Hepatocyte (in vitro differentiated cells): Measurements from ENCODE around the gene TMEM143. TPM values are rescaled to one million over a fixed set of nuclear protein-coding genes. Genes with fewer than 3 reads are reported as not detected.
"Not testable (repeated sequence)": the region's sequence is repeated elsewhere in the genome, so short reads cannot be mapped to it uniquely, and the experiment has no call there.

ENCODE experiments used
- DNase-seq: peaks from one replicate; pipeline ENCODE4 v3.0.0-alpha.2; 2016; ENCODE audit warnings: low spot score
- H2AFZ ChIP-seq: fragments of 200-600 bp; sonication (generic); 2 replicates; pipeline ENCODE4 v1.6.0; 2016; ENCODE audit warnings: antibody characterized with exemption, mild to moderate bottlenecking
- H3K27ac ChIP-seq: fragments of 200-600 bp; sonication (generic); 2 replicates; pipeline ENCODE4 v1.5.1; 2016; ENCODE audit warnings: mild to moderate bottlenecking
- H3K27me3 ChIP-seq: fragments of 200-600 bp; sonication (generic); 2 replicates; pipeline ENCODE4 v1.6.1; 2016
- H3K36me3 ChIP-seq: fragments of 200-600 bp; sonication (generic); replicated peaks from 2 replicates; pipeline ENCODE4 v1.5.1; 2016; ENCODE audit warnings: low read depth; ENCODE audit not compliant: insufficient read depth
- H3K4me1 ChIP-seq: fragments of 200-600 bp; sonication (generic); 2 replicates; pipeline ENCODE4 v1.5.1; 2016; ENCODE audit warnings: mild to moderate bottlenecking, moderate library complexity; ENCODE audit not compliant: insufficient read depth
- H3K4me2 ChIP-seq: fragments of 200-600 bp; sonication (generic); 2 replicates; pipeline ENCODE4 v1.6.0; 2016
- H3K4me3 ChIP-seq: fragments of 200-600 bp; sonication (generic); 2 replicates; pipeline ENCODE4 v1.5.1; 2016; ENCODE audit warnings: mild to moderate bottlenecking
- H3K79me2 ChIP-seq: fragments of 200-600 bp; sonication (generic); 2 replicates; pipeline ENCODE4 v1.6.0; 2017; ENCODE audit warnings: mild to moderate bottlenecking
- H3K9me2 ChIP-seq: fragments of 200-600 bp; sonication (generic); replicated peaks from 2 replicates; pipeline ENCODE4 v1.6.0; 2017; ENCODE audit warnings: mild to moderate bottlenecking; ENCODE audit not compliant: insufficient read depth
- H3K9me3 ChIP-seq: fragments of 200-600 bp; sonication (generic); 2 replicates; pipeline ENCODE4 v1.5.1; 2016; ENCODE audit warnings: low read depth, mild to moderate bottlenecking
- H4K20me1 ChIP-seq: fragments of 200-600 bp; sonication (generic); 2 replicates; pipeline ENCODE4 v1.6.0; 2016; ENCODE audit warnings: mild to moderate bottlenecking; ENCODE audit not compliant: insufficient read depth, poor library complexity, severe bottlenecking
- CTCF ChIP-seq: fragments of 200-600 bp; sonication (generic); IDR thresholded peaks from 2 replicates; pipeline ENCODE4 v1.5.1; 2016; ENCODE audit warnings: antibody characterized with exemption, mild to moderate bottlenecking; ENCODE audit not compliant: poor library complexity
- EZH2 ChIP-seq: fragments of 200-600 bp; sonication (generic); IDR thresholded peaks from 2 replicates; pipeline ENCODE4 v1.6.1; 2016; ENCODE audit warnings: antibody characterized with exemption, mild to moderate bottlenecking, borderline replicate concordance
- EZH2phosphoT487 ChIP-seq: fragments of 200-600 bp; sonication (generic); IDR thresholded peaks from one replicate; pipeline ENCODE4 v1.6.1; 2018; ENCODE audit warnings: antibody characterized with exemption, mild to moderate bottlenecking, low read depth, moderate library complexity; ENCODE audit not compliant: unreplicated experiment, severe bottlenecking
- WGBS: methylation state at CpG from one replicate; pipeline ENCODE4 v1.1.6; 2016; ENCODE audit warnings: low lambda C conversion rate; ENCODE audit errors: missing lambda C conversion rate; 5-methylcytosine and 5-hydroxymethylcytosine counted together
- polyA plus RNA-seq: library from polyadenylated mRNA; unstranded; fragments of >200 nt; fragmentation: Nextera tagmentation; extraction: Ambion mirVana; gene quantifications from 2 replicates; pipeline ENCODE4 v1.2.1, GENCODE V29; 2016
- total RNA-seq: library from RNA; depleted of rRNA; stranded (reverse); fragments of >200 nt; gene quantifications from 2 replicates; pipeline ENCODE4 v1.2.3, GENCODE V29; 2014

The TMEM143 gene
- total and polyA plus RNA-seq, 2 experiments from 2014 or later = 5.9 to 11.2 TPM

DNA sequence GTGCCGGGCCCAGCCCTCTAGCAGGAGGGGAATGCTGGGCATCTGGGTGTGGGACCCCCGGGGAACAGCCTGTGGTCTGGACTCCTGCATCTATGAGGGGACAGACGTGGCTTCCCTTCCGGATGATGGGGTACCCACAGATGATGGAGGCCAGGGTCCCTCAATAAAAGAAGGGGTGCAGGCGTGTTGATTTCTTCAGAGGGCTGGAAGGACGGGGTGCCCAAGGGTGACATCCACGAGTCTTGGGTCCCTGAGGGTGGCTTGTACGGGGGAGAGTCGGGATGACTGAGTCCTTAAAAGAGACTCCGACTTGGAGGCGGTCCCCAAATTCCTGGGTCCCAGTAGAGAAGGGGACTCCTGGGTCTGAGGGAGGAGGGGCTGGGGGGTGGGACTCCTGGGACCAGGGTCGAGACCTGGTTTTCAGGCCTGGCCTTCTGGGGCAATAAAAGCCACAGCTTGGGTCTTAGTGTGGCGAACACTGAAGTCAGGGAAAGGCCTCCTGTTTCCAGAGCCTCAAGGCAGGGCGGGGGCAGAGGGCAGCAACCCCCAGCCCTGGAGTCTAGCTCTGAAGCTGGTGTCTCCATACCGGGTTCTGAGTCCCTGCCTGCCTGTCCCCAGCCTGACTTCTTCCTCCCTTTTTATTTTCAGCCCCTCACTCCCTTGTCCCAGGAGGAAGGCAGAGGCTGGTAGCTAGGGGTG, 29.3 kb upstream of the TMEM143 start:
- Histone ChIP-seq H2AFZ (peak overlapping the region; percentile 49), H3K9me3 (no peaks in the 10 kb centered on the region), H3K36me3 (no peaks in the 10 kb centered on the region), H3K4me1 (peaks cover 37% of the 10 kb centered on the region), H3K4me3 (no peak overlapping the region), H3K9me2 (no peaks in the 10 kb centered on the region), H3K27me3 (peaks cover 48% of the 10 kb centered on the region), H3K79me2 (peaks cover 26% of the 10 kb centered on the region), H3K27ac (no peak overlapping the region), H3K4me2 (peak overlapping the region; percentile 95), H4K20me1 (peaks cover 3% of the 10 kb centered on the region)
- TF ChIP-seq EZH2phosphoT487 = no peak
- no peak for TF ChIP-seq EZH2
- TF ChIP-seq CTCF = no peak
- 86% methylated on average over 13 of the region's 15 CpGs for WGBS
- no peak for DNase-seq

DNA sequence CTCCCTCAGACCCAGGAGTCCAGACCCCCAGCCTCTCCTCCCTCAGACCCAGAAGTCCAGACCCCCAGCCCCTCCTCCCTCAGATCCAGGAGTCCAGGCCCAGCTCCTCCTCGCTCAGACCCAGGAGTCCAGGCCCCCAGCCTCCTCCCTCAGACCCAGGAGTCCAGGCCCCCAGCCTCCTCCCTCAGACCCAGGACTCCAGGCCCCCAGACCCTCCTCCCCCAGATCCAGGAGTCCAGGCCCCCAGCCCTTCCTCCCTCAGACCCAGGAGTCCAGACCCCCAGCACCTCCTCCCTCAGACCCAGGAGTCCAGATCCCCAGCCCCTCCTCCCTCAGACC, 28.2 kb upstream of the TMEM143 start:
- WGBS = no CpG with 5 or more reads among the region's 1 CpG
- not testable (repeated sequence) for H3K36me3 ChIP-seq, H3K4me3 ChIP-seq

GRCh38 chr19:48391100-48392005, 27.6 kb upstream of the TMEM143 start, which contains the start of gene KDELR1:
Gene KDELR1, minus strand, starts transcription at chr19:48391551. Its CDS starts 193 bp downstream, at chr19:48391358.
- H3K9me3 ChIP-seq = no peaks in the 10 kb centered on the region
- H3K27me3 ChIP-seq = peaks cover 33% of the 10 kb centered on the region
- peaks cover 34% of the 10 kb centered on the region for H3K79me2 ChIP-seq
- TF ChIP-seq CTCF = peak; percentile 86
- no peak for TF ChIP-seq EZH2
- H3K4me3 ChIP-seq = peak within 1 kb of the TSS; percentile 97
- 13% methylated on average over 21 of the region's 42 CpGs for WGBS
- H3K9me2 ChIP-seq = no peaks in the 10 kb centered on the region
- H2AFZ ChIP-seq = peak within 1 kb of the TSS; percentile 86
- H3K36me3 ChIP-seq = no peaks in the 10 kb centered on the region
- DNase-seq = peak; percentile 93
- H3K4me1 ChIP-seq = peaks cover 20% of the 10 kb centered on the region
- H4K20me1 ChIP-seq = peaks cover 9% of the 10 kb centered on the region
- peak within 1 kb of the TSS; percentile 97 for H3K27ac ChIP-seq
- H3K4me2 ChIP-seq = peak within 1 kb of the TSS; percentile 98

More for the DNA sequence above, 28.2 kb upstream of the TMEM143 start:
- H2AFZ ChIP-seq, H4K20me1 ChIP-seq, H3K9me3 ChIP-seq, H3K4me2 ChIP-seq, H3K9me2 ChIP-seq, H3K27ac ChIP-seq, DNase-seq: not testable (repeated sequence)
- Histone ChIP-seq H3K79me2 (peaks cover 30% of the 10 kb centered on the region), H3K4me1 (peaks cover 26% of the 10 kb centered on the region), H3K27me3 (peaks cover 38% of the 10 kb centered on the region)
